ENCODE measurements around the gene POC1A. TPM values are rescaled to one million over a fixed set of nuclear protein-coding genes. Genes with fewer than 3 reads are reported as not detected.
A peak's percentile ranks its signal among the peaks of the same experiment; 100 is the strongest.

POC1A gene
- polyA plus RNA-seq, 1 donor from 2014 or later = 1.3 TPM

GRCh38 chr3:52197499-52197841 is 43.2 kb upstream of the POC1A start:
- no peaks in the 10 kb centered on the region for H3K9me2 ChIP-seq (ENCODE audit: insufficient read depth, low read length)
- no peaks in the 10 kb centered on the region for H3K36me3 ChIP-seq (ENCODE audit: insufficient read depth, low read length)
- peak overlapping the region; percentile 89 for H3K4me2 ChIP-seq (ENCODE audit: low read length)
- H3K9me3 ChIP-seq (ENCODE audit: low read length) = no peaks in the 10 kb centered on the region
- no peaks in the 10 kb centered on the region for H4K20me1 ChIP-seq (ENCODE audit: insufficient read depth)
- H3K4me3 ChIP-seq (ENCODE audit: low read length) = peak overlapping the region; percentile 89
- no peaks in the 10 kb centered on the region for H3F3A ChIP-seq (ENCODE audit: insufficient read depth, low read length, poor library complexity, severe bottlenecking)
- peak overlapping the region; percentile 69 for H3K27ac ChIP-seq (ENCODE audit: low read length)
- TF ChIP-seq EZH2 (IDR thresholded peaks at IDR 0.05; ENCODE audit: borderline replicate concordance, insufficient read depth, low read length, poor library complexity, severe bottlenecking) (no peak), REST (IDR thresholded peaks at IDR 0.05; ENCODE audit: borderline replicate concordance) (no peak), TAF1 (IDR thresholded peaks at IDR 0.05; ENCODE audit: low read depth) (no peak), RAD21 (conservative IDR thresholded peaks at IDR 0.05) (no peak), EP300 (conservative IDR thresholded peaks at IDR 0.05; ENCODE audit: poor library complexity, severe bottlenecking) (no peak), CTCF (IDR thresholded peaks at IDR 0.05; ENCODE audit: poor library complexity, severe bottlenecking) (no peak), POLR2AphosphoS5 (IDR thresholded peaks at IDR 0.05) (no peak), SMC3 (conservative IDR thresholded peaks at IDR 0.05; ENCODE audit: poor library complexity) (no peak), MXI1 (conservative IDR thresholded peaks at IDR 0.05; ENCODE audit: poor library complexity, severe bottlenecking) (no peak)
- no peaks in the 10 kb centered on the region for H3K27me3 ChIP-seq (ENCODE audit: insufficient read depth, low read depth, low read length)
- H2AFZ ChIP-seq (ENCODE audit: low read depth, low read length) = peak overlapping the region; percentile 96
- peak overlapping the region; percentile 89 for H3K9ac ChIP-seq (ENCODE audit: low read length)
- peaks cover 15% of the 10 kb centered on the region for H3K79me2 ChIP-seq (replicated peaks; ENCODE audit: insufficient read depth, low read length)

- peak overlapping the region; percentile 89 for H3K4me2 ChIP-seq (ENCODE audit: low read length)
- no peak overlapping the region for H3K4me3 ChIP-seq (ENCODE audit: low read length)
- no peak for TF ChIP-seq POLR2AphosphoS5 (IDR thresholded peaks at IDR 0.05)
Measured at GRCh38 chr3:52196977-52197376, 42.8 kb upstream of the POC1A start.

GRCh38 chr3:52195823-52196331 is 41.7 kb upstream of the POC1A start:
- Histone ChIP-seq H2AFZ (ENCODE audit: low read depth, low read length) (no peak overlapping the region), H3K9me2 (ENCODE audit: insufficient read depth, low read length) (no peaks in the 10 kb centered on the region), H3K9me3 (ENCODE audit: low read length) (no peaks in the 10 kb centered on the region), H3K4me3 (ENCODE audit: low read length) (no peak overlapping the region), H3F3A (ENCODE audit: insufficient read depth, low read length, poor library complexity, severe bottlenecking) (no peaks in the 10 kb centered on the region), H3K36me3 (ENCODE audit: insufficient read depth, low read length) (no peaks in the 10 kb centered on the region), H4K20me1 (ENCODE audit: insufficient read depth) (no peaks in the 10 kb centered on the region), H3K27ac (ENCODE audit: low read length) (no peak overlapping the region), H3K9ac (ENCODE audit: low read length) (no peak overlapping the region), H3K27me3 (ENCODE audit: insufficient read depth, low read depth, low read length) (no peaks in the 10 kb centered on the region), H3K79me2 (replicated peaks; ENCODE audit: insufficient read depth, low read length) (peaks cover 15% of the 10 kb centered on the region), H3K4me2 (ENCODE audit: low read length) (no peak overlapping the region)
- no peak for TF ChIP-seq CTCF (IDR thresholded peaks at IDR 0.05; ENCODE audit: poor library complexity, severe bottlenecking)
- no peak for TF ChIP-seq EZH2 (IDR thresholded peaks at IDR 0.05; ENCODE audit: borderline replicate concordance, insufficient read depth, low read length, poor library complexity, severe bottlenecking)
- TF ChIP-seq REST (IDR thresholded peaks at IDR 0.05; ENCODE audit: borderline replicate concordance) = no peak
- no peak for TF ChIP-seq SMC3 (conservative IDR thresholded peaks at IDR 0.05; ENCODE audit: poor library complexity)
- TF ChIP-seq EP300 (conservative IDR thresholded peaks at IDR 0.05; ENCODE audit: poor library complexity, severe bottlenecking) = no peak
- no peak for TF ChIP-seq RAD21 (conservative IDR thresholded peaks at IDR 0.05)
- TF ChIP-seq TAF1 (IDR thresholded peaks at IDR 0.05; ENCODE audit: low read depth) = no peak
- TF ChIP-seq POLR2AphosphoS5 (IDR thresholded peaks at IDR 0.05) = no peak
- no peak for TF ChIP-seq MXI1 (conservative IDR thresholded peaks at IDR 0.05; ENCODE audit: poor library complexity, severe bottlenecking)

More at GRCh38 chr3:52196977-52197376, 42.8 kb upstream of the POC1A start:
- Histone ChIP-seq H3K27me3 (ENCODE audit: insufficient read depth, low read depth, low read length) (no peaks in the 10 kb centered on the region), H3K9me3 (ENCODE audit: low read length) (no peaks in the 10 kb centered on the region), H3K9ac (ENCODE audit: low read length) (no peak overlapping the region), H3K27ac (ENCODE audit: low read length) (no peak overlapping the region), H3K9me2 (ENCODE audit: insufficient read depth, low read length) (no peaks in the 10 kb centered on the region), H3K79me2 (replicated peaks; ENCODE audit: insufficient read depth, low read length) (peaks cover 15% of the 10 kb centered on the region), H2AFZ (ENCODE audit: low read depth, low read length) (no peak overlapping the region), H3K36me3 (ENCODE audit: insufficient read depth, low read length) (no peaks in the 10 kb centered on the region), H3F3A (ENCODE audit: insufficient read depth, low read length, poor library complexity, severe bottlenecking) (no peaks in the 10 kb centered on the region), H4K20me1 (ENCODE audit: insufficient read depth) (no peaks in the 10 kb centered on the region)

Data from neural cell (in vitro differentiated cells).